Measurements from ENCODE around the gene KRT86.

- TF ChIP-seq CTCF (IDR thresholded peaks at IDR 0.05) (no peak), POLR2AphosphoS5 (IDR thresholded peaks at IDR 0.05) (no peak), POLR2A (IDR thresholded peaks at IDR 0.05) (no peak), EP300 (IDR thresholded peaks at IDR 0.05) (no peak)
Observed at GRCh38 chr12:52347016-52347415, 72.6 kb downstream of the KRT86 start.

Data from gastroesophageal sphincter (tissue), 3 donors.